K562 (cell line): ENCODE measurements around the gene VSIG4. TPM values are rescaled to one million over a fixed set of nuclear protein-coding genes. Genes with fewer than 3 reads are reported as not detected.

Source experiments
- CEBPZ ChIP-seq: fragments of 150-350 bp; IDR thresholded peaks from 2 replicates; pipeline ENCODE4 v1.6.1; 2014; ENCODE audit warnings: low read depth, mild to moderate bottlenecking, low read length, borderline replicate concordance
- CREB1 ChIP-seq, 2 experiments: sonication (generic) in 1 of 2; formaldehyde crosslinking in 1 of 2; IDR thresholded peaks; 2 replicates each; pipeline versions ENCODE4 v1.6.1 to v1.8.0; 2012 to 2022; ENCODE audit warnings: inconsistent platforms in 1 of 2, mild to moderate bottlenecking in 1 of 2, missing genetic modification reagents in 1 of 2, moderate library complexity in 1 of 2
- CREM ChIP-seq: IDR thresholded peaks from 2 replicates; pipeline ENCODE4 v1.6.1; 2014; ENCODE audit warnings: antibody characterized with exemption, low read depth
- DACH1 ChIP-seq: fragments of 450-650 bp; IDR thresholded peaks from 2 replicates; pipeline ENCODE4 v1.6.1; 2018; ENCODE audit not compliant: partially characterized antibody
- ELF2 ChIP-seq: fragments of 250-450 bp; sonication (Bioruptor Pico); IDR thresholded peaks from 2 replicates; pipeline ENCODE4 v1.5.0; 2021; ENCODE audit warnings: mild to moderate bottlenecking
- ETV5 ChIP-seq: sonication (generic); formaldehyde crosslinking; IDR thresholded peaks from 2 replicates; pipeline ENCODE4 v1.4.0; 2020; ENCODE audit warnings: low read depth, mild to moderate bottlenecking, missing genetic modification reagents
- FUS ChIP-seq: fragments of 200-400 bp; formaldehyde crosslinking; optimal IDR thresholded peaks from 2 replicates; pipeline ENCODE3; 2017; ENCODE audit warnings: low read depth, low read length
- JUND ChIP-seq, 2 experiments: IDR thresholded peaks; 2 replicates in 1 of 2; 3 replicates in 1 of 2; pipeline ENCODE4 v1.6.1; 2011; ENCODE audit warnings: borderline replicate concordance in 2 of 2, low read depth in 2 of 2, low read length in 2 of 2, improper control_type of control experiment in 1 of 2, missing biosample characterization in 1 of 2, missing genetic modification characterization in 1 of 2, missing genetic modification reagents in 1 of 2
- KLF1 ChIP-seq: fragments of 450-650 bp; IDR thresholded peaks from 2 replicates; pipeline ENCODE4 v1.6.1; 2016; ENCODE audit warnings: missing genetic modification characterization, missing compliant biosample characterization
- KLF10 ChIP-seq: fragments of 250-450 bp; sonication (Bioruptor Pico); IDR thresholded peaks from 2 replicates; pipeline ENCODE4 v1.6.1; 2021; ENCODE audit warnings: matching md5 sums
- MTA3 ChIP-seq: fragments of 450-650 bp; formaldehyde crosslinking; IDR thresholded peaks from 2 replicates; pipeline ENCODE4 v1.6.1; 2017; ENCODE audit warnings: mild to moderate bottlenecking, borderline replicate concordance
- NCOA6 ChIP-seq: fragments of 450-650 bp; IDR thresholded peaks from 2 replicates; pipeline ENCODE4 v1.6.1; 2017; ENCODE audit warnings: mild to moderate bottlenecking
- NCOR1 ChIP-seq: fragments of 450-650 bp; IDR thresholded peaks from 2 replicates; pipeline ENCODE4 v1.6.1; 2016; ENCODE audit warnings: mild to moderate bottlenecking, moderate library complexity
- NKRF ChIP-seq: fragments of 450-650 bp; IDR thresholded peaks from 2 replicates; pipeline ENCODE4 v1.6.1; 2016; ENCODE audit warnings: borderline replicate concordance
- PHB2 ChIP-seq: fragments of 450-650 bp; IDR thresholded peaks from 2 replicates; pipeline ENCODE4 v1.6.1; 2017; ENCODE audit warnings: low read depth
- SMAD1 ChIP-seq: fragments of 150-350 bp; IDR thresholded peaks from 2 replicates; pipeline ENCODE4 v1.6.1; 2014; ENCODE audit warnings: low read length, low read depth; ENCODE audit not compliant: partially characterized antibody
- TOE1 ChIP-seq, 2 experiments: fragments of 450-650 bp in 1 of 2; sonication (generic) in 1 of 2; formaldehyde crosslinking in 1 of 2; IDR thresholded peaks; 2 replicates each; pipeline versions ENCODE4 v1.7.1 to v1.8.0; 2016 to 2022; ENCODE audit warnings: borderline replicate concordance in 2 of 2, mild to moderate bottlenecking in 2 of 2, antibody characterized with exemption in 1 of 2, inconsistent platforms in 1 of 2, low read depth in 1 of 2, missing genetic modification reagents in 1 of 2, moderate library complexity in 1 of 2
- U2AF1 ChIP-seq: fragments of 200-400 bp; formaldehyde crosslinking; optimal IDR thresholded peaks from 2 replicates; pipeline ENCODE3; 2017; ENCODE audit warnings: mild to moderate bottlenecking, low read depth, low read length, moderate library complexity
- ZBTB9 ChIP-seq: fragments of 450-650 bp; formaldehyde crosslinking; IDR thresholded peaks from 2 replicates; pipeline ENCODE4 v1.4.0; 2020; ENCODE audit warnings: mild to moderate bottlenecking, moderate library complexity
- ZNF41 ChIP-seq: fragments of 250-450 bp; sonication (Bioruptor Pico); conservative IDR thresholded peaks from 2 replicates; pipeline ENCODE4 v1.4.0; 2020; ENCODE audit warnings: mild to moderate bottlenecking
- polyA plus RNA-seq, 8 experiments: library from polyadenylated mRNA; depleted of rRNA in 4 of 8; stranded (reverse) in 5 of 8; unstranded in 3 of 8; fragments of >200 nt; fragmentation: Nextera tagmentation in 2 of 8; fragmentation: Illumina TruSeq in 1 of 8; extraction: Ambion mirVana in 2 of 8; extraction: Trizol in 1 of 8; gene quantifications; 2 replicates each; pipeline versions ENCODE4 v1.2.1 to v1.2.3, GENCODE V29; 2011 to 2014; ENCODE audit warnings: inconsistent platforms in 1 of 8, missing spikeins in 1 of 8
- total RNA-seq, 7 experiments: library from RNA; depleted of rRNA in 6 of 7; stranded (reverse); fragments of >200 nt in 6 of 7; fragmentation: Illumina TruSeq in 2 of 7; extraction: Trizol in 2 of 7; gene quantifications; 2 replicates each; pipeline versions ENCODE4 v1.2.1 to v1.2.3, GENCODE V29; 2011 to 2021; ENCODE audit warnings: low replicate concordance in 1 of 7

The VSIG4 gene
- total and polyA plus RNA-seq, 9 of the 15 experiments (the other 6 are each of a cell fraction or from before 2014, with no cell fraction given): 0.22 to 1.6 (median 0.46) TPM; not detected in 1

GRCh38 chrX:65999563-66000148 lies 40.2 kb downstream of the VSIG4 start (continued):
- TF ChIP-seq FUS (no peak), MTA3 (no peak; the same call in none of the 2 replicates), ETV5 (peak; percentile 38; the same call in 1 of the 2 replicates), ZNF41 (CRISPR knock-in tag) (no peak), U2AF1 (no peak), PHB2 (no peak), TOE1 (IDR thresholded peaks at IDR 0.05; ENCODE audit: borderline replicate concordance) (no peak), TOE1 (CRISPR knock-in tag; IDR thresholded peaks at IDR 0.05; ENCODE audit: borderline replicate concordance, low read depth) (no peak), DACH1 (no peak), CREB1 (IDR thresholded peaks at IDR 0.05) (no peak; the same call in 1 of the 2 replicates), CREB1 (CRISPR knock-in tag; IDR thresholded peaks at IDR 0.05) (no peak), CREM (no peak), ELF2 (CRISPR knock-in tag) (0 out of 2 replicates have a peak, but pooled peaks have one; percentile 44), SMAD1 (peak; percentile 67), KLF10 (CRISPR knock-in tag) (no peak), NCOA6 (no peak), NCOR1 (0 out of 2 replicates have a peak, but pooled peaks have one; percentile 5), CEBPZ (no peak), KLF1 (tag) (no peak), NKRF (no peak), JUND (IDR thresholded peaks at IDR 0.05; ENCODE audit: borderline replicate concordance, low read depth, low read length) (no peak), JUND (tag; IDR thresholded peaks at IDR 0.05; ENCODE audit: borderline replicate concordance, low read depth, low read length) (peak; percentile 55; the same call in 1 of the 3 replicates), ZBTB9 (CRISPR knock-in tag) (no peak)
